ENCODE data around the gene NSG1. TPM values are rescaled to one million over a fixed set of nuclear protein-coding genes. Genes with fewer than 3 reads are reported as not detected.

The NSG1 gene
- total RNA-seq, 3 donors from 2014 or later, result 0.48 to 7.3 (median 6.2) TPM

GRCh38 chr4:4388311-4388790 lies 1.4 kb downstream of the NSG1 start:
- H3K27me3 ChIP-seq, result peaks cover 12 to 56% of the 10 kb centered on the region in 2 donors
- intact Hi-C loops (cut with DNase I; ENCODE audit: low total_unique reads), result no loop called here
- H3K4me3 ChIP-seq, result peak overlapping the region in 2 of 3 donors; percentile 58 to 74

DNA sequence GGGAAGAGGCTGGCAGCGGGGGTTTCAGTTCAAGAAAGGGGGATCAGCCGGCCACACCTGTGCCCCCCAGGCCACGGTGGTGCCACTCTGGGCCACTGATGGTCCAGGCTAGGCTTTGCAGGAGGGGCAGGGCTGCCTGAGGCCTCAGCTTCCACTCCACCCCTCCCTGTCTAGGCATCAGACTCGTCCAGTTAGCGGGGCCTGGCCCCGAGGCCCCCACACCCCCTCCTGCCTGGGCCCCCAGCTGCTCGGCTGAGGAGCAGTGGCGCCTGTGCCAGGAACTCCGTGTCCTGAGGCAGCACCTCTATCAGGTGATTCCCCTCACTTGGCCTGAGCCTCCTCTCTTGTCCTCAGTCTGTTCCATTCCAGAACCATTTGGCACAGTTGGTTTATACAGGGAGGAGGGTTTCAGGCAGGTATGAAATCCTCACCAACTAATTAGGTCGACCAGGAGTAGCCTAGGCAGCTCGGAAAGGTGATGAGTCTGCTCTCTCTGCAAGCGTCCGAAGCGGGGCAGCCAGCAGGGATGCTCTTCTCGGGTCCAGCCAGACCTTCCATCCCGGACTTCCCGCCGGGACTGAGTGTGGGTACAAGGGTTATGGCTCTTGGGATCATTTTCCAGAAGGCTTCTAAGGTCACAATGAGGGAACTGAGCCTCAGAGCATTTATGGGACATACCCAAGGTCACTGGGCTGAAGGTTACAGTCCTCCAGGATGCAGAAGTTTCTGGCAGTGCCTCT lies 2.1 kb downstream of the NSG1 start:
- no peaks in the 10 kb centered on the region for H3K9me3 ChIP-seq
- peak overlapping the region in 1 of 2 donors; percentile 19 for H3K27ac ChIP-seq
- H3K4me1 ChIP-seq, result peaks cover 8 to 13% of the 10 kb centered on the region in 2 donors
- H3K36me3 ChIP-seq, result no peaks in the 10 kb centered on the region
- peak overlapping the region in 2 of 3 donors; percentile 58 to 74 for H3K4me3 ChIP-seq
- H3K27me3 ChIP-seq, result peaks cover 12 to 57% of the 10 kb centered on the region in 2 donors
- TF ChIP-seq POLR2A (IDR thresholded peaks at IDR 0.05) (no peak), CTCF (IDR thresholded peaks at IDR 0.05) (no peak), POLR2AphosphoS5 (IDR thresholded peaks at IDR 0.05) (no peak)
- no peak for DNase-seq (ENCODE audit: low spot score in 2 of 2)
- intact Hi-C loops (cut with DNase I; ENCODE audit: low total_unique reads), result no loop called here

More at GRCh38 chr4:4388311-4388790, 1.4 kb downstream of the NSG1 start:
- Histone ChIP-seq H3K9me3 (no peaks in the 10 kb centered on the region), H3K4me1 (peaks cover 8 to 13% of the 10 kb centered on the region in 2 donors), H3K27ac (peak overlapping the region in 1 of 2 donors; percentile 19), H3K36me3 (no peaks in the 10 kb centered on the region)
- no peak for DNase-seq (ENCODE audit: low spot score in 2 of 2)
- no peak for TF ChIP-seq POLR2AphosphoS5 (IDR thresholded peaks at IDR 0.05)
- no peak for TF ChIP-seq CTCF (IDR thresholded peaks at IDR 0.05)
- TF ChIP-seq POLR2A (IDR thresholded peaks at IDR 0.05), result no peak

DNA sequence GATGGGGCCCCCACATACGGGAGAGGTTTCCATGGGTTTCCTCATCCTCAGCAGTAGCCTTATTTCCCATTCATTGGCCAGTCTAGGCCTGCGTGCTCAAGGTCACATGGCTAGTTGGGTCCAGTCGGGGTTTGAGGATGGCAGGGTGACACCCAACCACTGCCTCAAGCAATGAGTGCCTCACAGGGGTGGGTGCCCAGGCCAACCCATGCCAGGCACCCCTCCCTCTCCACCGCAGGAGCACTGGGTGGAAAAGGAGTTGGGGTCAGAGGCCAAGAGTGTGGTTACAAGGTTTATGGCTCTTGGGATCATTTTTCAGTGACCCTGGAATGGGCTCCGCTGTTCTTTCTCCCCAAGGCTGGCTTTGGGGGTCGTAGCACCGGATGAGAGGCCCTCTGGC lies 3.1 kb downstream of the NSG1 start:
- intact Hi-C loops (cut with DNase I; ENCODE audit: low total_unique reads), result no loop called here
- Histone ChIP-seq H3K4me1 (peaks cover 8 to 13% of the 10 kb centered on the region in 2 donors), H3K27ac (no peak overlapping the region), H3K36me3 (no peaks in the 10 kb centered on the region), H3K27me3 (peaks cover 12 to 56% of the 10 kb centered on the region in 2 donors), H3K4me3 (no peak overlapping the region), H3K9me3 (no peaks in the 10 kb centered on the region)
- TF ChIP-seq CTCF (IDR thresholded peaks at IDR 0.05) (no peak), POLR2AphosphoS5 (IDR thresholded peaks at IDR 0.05) (no peak), POLR2A (IDR thresholded peaks at IDR 0.05) (no peak)
- no peak for DNase-seq (ENCODE audit: low spot score in 2 of 2)

GRCh38 chr4:4390515-4391240 lies 3.8 kb downstream of the NSG1 start:
- TF ChIP-seq POLR2A (IDR thresholded peaks at IDR 0.05) (no peak), CTCF (IDR thresholded peaks at IDR 0.05) (no peak), POLR2AphosphoS5 (IDR thresholded peaks at IDR 0.05) (no peak)
- H3K4me1 ChIP-seq, result peaks cover 8 to 13% of the 10 kb centered on the region in 2 donors
- intact Hi-C loops (cut with DNase I; ENCODE audit: low total_unique reads), result no loop called here
- DNase-seq (ENCODE audit: low spot score in 2 of 2), result no peak
- no peaks in the 10 kb centered on the region for H3K36me3 ChIP-seq
- no peak overlapping the region for H3K27ac ChIP-seq
- no peak overlapping the region for H3K4me3 ChIP-seq
- no peaks in the 10 kb centered on the region for H3K9me3 ChIP-seq
- H3K27me3 ChIP-seq, result peaks cover 12 to 52% of the 10 kb centered on the region in 2 donors

DNA sequence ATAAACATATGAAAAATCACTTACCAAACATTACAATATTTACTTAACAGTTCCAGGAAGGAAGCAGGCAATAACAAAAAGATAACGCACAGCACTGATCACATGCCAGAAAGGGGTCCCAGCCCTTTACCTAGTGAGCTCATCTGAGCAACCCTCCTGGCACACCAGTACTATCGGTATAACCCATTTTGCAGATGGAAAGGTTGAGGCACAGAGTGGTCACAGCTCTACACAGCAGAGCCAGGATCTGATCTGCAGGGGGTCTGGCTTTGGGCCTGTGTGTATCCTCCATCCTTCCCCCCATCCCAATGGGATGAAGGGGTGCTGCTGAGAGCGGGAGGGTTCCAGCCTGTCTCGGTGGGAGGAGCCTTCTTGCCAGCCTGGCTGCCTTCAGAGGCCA lies 5.0 kb downstream of the NSG1 start:
- intact Hi-C loops (cut with DNase I; ENCODE audit: low total_unique reads), result no loop called here
- H3K9me3 ChIP-seq, result no peaks in the 10 kb centered on the region
- peaks cover 8 to 13% of the 10 kb centered on the region in 2 donors for H3K4me1 ChIP-seq
- H3K27ac ChIP-seq, result peak overlapping the region in 1 of 2 donors; percentile 20
- no peaks in the 10 kb centered on the region for H3K36me3 ChIP-seq
- DNase-seq (ENCODE audit: low spot score in 2 of 2), result no peak
- no peak overlapping the region for H3K4me3 ChIP-seq
- TF ChIP-seq CTCF (IDR thresholded peaks at IDR 0.05), result no peak
- TF ChIP-seq POLR2AphosphoS5 (IDR thresholded peaks at IDR 0.05), result no peak
- TF ChIP-seq POLR2A (IDR thresholded peaks at IDR 0.05), result no peak
- H3K27me3 ChIP-seq, result peaks cover 4 to 40% of the 10 kb centered on the region in 2 donors
